HepG2 (cell line): Measurements from ENCODE around the gene FAM193A. TPM values are rescaled to one million over a fixed set of nuclear protein-coding genes. Genes with fewer than 3 reads are reported as not detected.

ENCODE experiments used
- ATAC-seq: fragments of 200-7000 bp; cut with Tn5 transposase; 3 replicates; pipeline ENCODE4 v1.9.1; 2020; ENCODE audit warnings: mild to moderate bottlenecking, moderate library complexity
- BruUV-seq: library from RNA; stranded (reverse); fragments of 400-500 nt; replicated peaks from 2 replicates; lab custom pipeline; 2021; lab: Mats Ljungman, UMichigan
- CTCF ChIA-PET: fragments of 300-600 bp; formaldehyde crosslinking; extraction: SDS; loops from one replicate; lab custom pipeline; 2021; ENCODE audit warnings: low total read pairs, inconsistent platforms, low intra/inter-chr PET ratio; lab: Yijun Ruan, JAX
- POLR2A ChIA-PET: fragments of 350-600 bp; sonication (Branson Sonifier 250); formaldehyde crosslinking; loops from one replicate; lab custom pipeline; 2020; ENCODE audit warnings: antibody characterized with exemption, inconsistent platforms; lab: Yijun Ruan, JAX
- DNase-seq: peaks from one replicate; pipeline ENCODE4 v3.0.0-alpha.2; 2015; ENCODE audit warnings: low spot score
- FAIRE-seq: peaks from 3 replicates; lab custom pipeline; 2011; peaks lifted over from hg19 to GRCh38; lab: Jason Lieb, UNC
- H2AFZ ChIP-seq: one replicate; pipeline ENCODE4 v1.6.1; 2011; ENCODE audit warnings: low read length, inconsistent platforms
- H3K27ac ChIP-seq: fragments of 300-600 bp; 3 replicates; pipeline ENCODE4 v1.8.0; 2011; ENCODE audit warnings: mixed run types, mild to moderate bottlenecking, mixed read lengths, low read length, inconsistent platforms; ENCODE audit not compliant: insufficient read depth; ENCODE audit errors: extremely low read length
- H3K27me3 ChIP-seq, 2 experiments: fragments of 200-600 bp in 1 of 2; 2 replicates in 1 of 2; 3 replicates in 1 of 2; pipeline versions ENCODE4 v1.6.0 to v1.8.0; 2011; ENCODE audit warnings: low read length in 2 of 2, mild to moderate bottlenecking in 2 of 2, moderate library complexity in 2 of 2, inconsistent platforms in 1 of 2; ENCODE audit not compliant: insufficient read depth in 2 of 2, control insufficient read depth in 1 of 2
- H3K36me3 ChIP-seq, 2 experiments: fragments of 200-600 bp in 1 of 2; replicated peaks in 1 of 2; 2 replicates in 1 of 2; 3 replicates in 1 of 2; pipeline versions ENCODE4 v1.5.1 to v1.8.0; 2011; ENCODE audit warnings: low read length in 2 of 2, inconsistent platforms in 1 of 2; ENCODE audit not compliant: insufficient read depth in 2 of 2, control insufficient read depth in 1 of 2
- H3K4me1 ChIP-seq: 2 replicates; pipeline ENCODE4 v1.5.1; 2012; ENCODE audit warnings: low read length, inconsistent platforms; ENCODE audit not compliant: insufficient read depth
- H3K4me2 ChIP-seq: 2 replicates; pipeline ENCODE4 v1.6.0; 2011; ENCODE audit warnings: low read depth, low read length, inconsistent platforms
- H3K4me3 ChIP-seq, 3 experiments: fragments of 200-600 bp in 1 of 3; sonication (generic), shearing (Covaris generic) in 1 of 3; replicated peaks in 1 of 3; 2 replicates each; pipeline ENCODE4 v1.5.1; 2011 to 2016; ENCODE audit warnings: low read length in 3 of 3, inconsistent platforms in 2 of 3, low read depth in 2 of 3, mild to moderate bottlenecking in 2 of 3, control low read depth in 1 of 3, mixed read lengths in 1 of 3; ENCODE audit not compliant: insufficient read depth in 1 of 3
- H3K79me2 ChIP-seq: one replicate; pipeline ENCODE4 v1.6.1; 2011; ENCODE audit warnings: low read length, inconsistent platforms; ENCODE audit not compliant: insufficient read depth
- H3K9ac ChIP-seq: 2 replicates; pipeline ENCODE4 v1.6.0; 2011; ENCODE audit warnings: mild to moderate bottlenecking, low read depth, low read length, inconsistent platforms; ENCODE audit not compliant: insufficient read depth
- H3K9me3 ChIP-seq: 2 replicates; pipeline ENCODE4 v1.5.1; 2012; ENCODE audit warnings: mild to moderate bottlenecking, low read length
- H4K20me1 ChIP-seq: 2 replicates; pipeline ENCODE4 v1.6.0; 2011; ENCODE audit warnings: inconsistent platforms, mild to moderate bottlenecking, low read length, moderate library complexity; ENCODE audit not compliant: insufficient read depth
- AGO2 ChIP-seq: fragments of 200-400 bp; formaldehyde crosslinking; optimal IDR thresholded peaks from 2 replicates; pipeline ENCODE3; 2017; ENCODE audit warnings: mild to moderate bottlenecking, low read depth, low read length, moderate library complexity
- EP300 ChIP-seq, 3 experiments: sonication (generic) in 1 of 3; formaldehyde crosslinking in 1 of 3; IDR thresholded peaks; 2 replicates each; pipeline versions ENCODE4 v1.5.1 to v1.6.1; 2011 to 2020; ENCODE audit warnings: low read depth in 2 of 3, low read length in 2 of 3, borderline replicate concordance in 1 of 3, improper control_type of control experiment in 1 of 3, mild to moderate bottlenecking in 1 of 3, missing genetic modification reagents in 1 of 3, moderate library complexity in 1 of 3
- FIP1L1 ChIP-seq: fragments of 200-400 bp; formaldehyde crosslinking; IDR thresholded peaks from 2 replicates; pipeline ENCODE4 v1.6.1; 2018; ENCODE audit warnings: low read depth, mild to moderate bottlenecking, low read length, moderate library complexity, borderline replicate concordance; ENCODE audit not compliant: insufficient read depth
- IRF2 ChIP-seq: IDR thresholded peaks from 2 replicates; pipeline ENCODE4 v1.6.1; 2018; ENCODE audit warnings: missing genetic modification reagents, missing compliant biosample characterization
- MIER3 ChIP-seq: IDR thresholded peaks from 2 replicates; pipeline ENCODE4 v1.6.1; 2016; ENCODE audit warnings: missing compliant biosample characterization, borderline replicate concordance
- NFE2L1 ChIP-seq: sonication (generic); formaldehyde crosslinking; IDR thresholded peaks from 2 replicates; pipeline ENCODE4 v1.4.0; 2020; ENCODE audit warnings: missing genetic modification reagents, mild to moderate bottlenecking, borderline replicate concordance
- POLR2AphosphoS5 ChIP-seq: IDR thresholded peaks from 2 replicates; pipeline ENCODE4 v1.6.1; 2012; ENCODE audit warnings: low read depth, low read length
- REPIN1 ChIP-seq: sonication (generic); formaldehyde crosslinking; IDR thresholded peaks from 2 replicates; pipeline ENCODE4 v1.8.0; 2022; ENCODE audit warnings: missing genetic modification reagents, low read depth, mild to moderate bottlenecking, borderline replicate concordance
- RORA ChIP-seq: sonication (generic); formaldehyde crosslinking; IDR thresholded peaks from 2 replicates; pipeline ENCODE4 v1.5.0; 2020; ENCODE audit warnings: mild to moderate bottlenecking, missing genetic modification reagents, moderate library complexity
- ZNF557 ChIP-seq: sonication (generic); formaldehyde crosslinking; IDR thresholded peaks from 2 replicates; pipeline ENCODE4 v1.4.0; 2020; ENCODE audit warnings: missing genetic modification reagents
- WGBS: methylation state at CpG from one replicate; pipeline ENCODE4 v1.1.6; 2017; ENCODE audit warnings: low lambda C conversion rate; 5-methylcytosine and 5-hydroxymethylcytosine counted together
- in situ Hi-C: cut with HindIII; loops from 2 replicates; pipeline ENCODE4 v1.10.0; 2017; ENCODE audit warnings: low pct_unique_long_range_greater_than_20kb; ENCODE audit not compliant: extremely low pct_ligation_motif_present
- intact Hi-C: fragments of 100-400 bp; cut with micrococcal nuclease; formaldehyde crosslinking; loops from one replicate; pipeline ENCODE4 v1.10.0; 2022; ENCODE audit not compliant: unreplicated experiment
- polyA plus RNA-seq, 8 experiments: library from polyadenylated mRNA; depleted of rRNA in 3 of 8; stranded (reverse) in 7 of 8; unstranded in 1 of 8; fragments of >200 nt; fragmentation: Illumina TruSeq in 4 of 8; extraction: Trizol in 4 of 8; gene quantifications; 2 replicates each; pipeline versions ENCODE4 v1.2.1 to v1.2.3, GENCODE V29; 2011 to 2016; ENCODE audit warnings: low read depth in 4 of 8, missing spikeins in 1 of 8, mixed read lengths in 1 of 8; ENCODE audit not compliant: insufficient read depth in 1 of 8
- total RNA-seq, 5 experiments: library from RNA; depleted of rRNA; stranded (reverse); fragments of >200 nt; fragmentation: Illumina TruSeq; extraction: Trizol; gene quantifications; 2 replicates each; pipeline ENCODE4 v1.2.3, GENCODE V29; 2016; ENCODE audit warnings: low read depth in 1 of 5

The FAM193A gene
- total and polyA plus RNA-seq, 2 of the 13 experiments (the other 11 are each of a cell fraction or from before 2014, with no cell fraction given) = 5.7 to 8.7 TPM

GRCh38 chr4:2744576-2745270 lies 208.3 kb downstream of the FAM193A start:
- Histone ChIP-seq H3K9ac (no peak overlapping the region), H2AFZ (no peak overlapping the region), H3K9me3 (no peaks in the 10 kb centered on the region), H3K79me2 (no peaks in the 10 kb centered on the region), H4K20me1 (no peaks in the 10 kb centered on the region), H3K4me2 (no peak overlapping the region), H3K4me1 (no peaks in the 10 kb centered on the region), H3K36me3 (peaks cover 21 to 53% of the 10 kb centered on the region in 2 experiments), H3K27me3 (no peaks in the 10 kb centered on the region), H3K27ac (no peak overlapping the region), H3K4me3 (no peak overlapping the region)
- no peak for FAIRE-seq
- no peak for ATAC-seq
- 92% methylated on average over 24 of the region's 28 CpGs for WGBS
- DNase-seq = no peak
- intact Hi-C loops (no loop called here), in situ Hi-C loops (no loop called here)
- CTCF ChIA-PET = no interaction called here
- no TSS peak for BruUV-seq
- TF ChIP-seq IRF2 (no peak), AGO2 (peak; percentile 29)
- POLR2A ChIA-PET = interaction anchor here (1.7 kb wide), 1 partner anchor 12 kb away, joined by 4 read pairs; no protein-coding TSS in a partner anchor

- Histone ChIP-seq H3K27ac (no peak overlapping the region), H4K20me1 (no peaks in the 10 kb centered on the region), H3K4me1 (no peaks in the 10 kb centered on the region), H3K79me2 (no peaks in the 10 kb centered on the region), H3K9me3 (no peaks in the 10 kb centered on the region), H3K4me3 (no peak overlapping the region), H3K9ac (no peak overlapping the region), H3K27me3 (no peaks in the 10 kb centered on the region), H2AFZ (no peak overlapping the region), H3K36me3 (peaks cover 21 to 53% of the 10 kb centered on the region in 2 experiments), H3K4me2 (no peak overlapping the region)
- POLR2A ChIA-PET = interaction anchor here (1.7 kb wide), 1 partner anchor 11 kb away, joined by 4 read pairs; no protein-coding TSS in a partner anchor
- FAIRE-seq (no peak), DNase-seq (no peak), ATAC-seq (no peak)
- intact Hi-C loops = no loop called here
- BruUV-seq = no TSS peak
- in situ Hi-C loops = no loop called here
- WGBS = 94% methylated on average over 5 of the region's 5 CpGs
- TF ChIP-seq ZNF557 (CRISPR knock-in tag) = no peak
- TF ChIP-seq MIER3 (CRISPR knock-in tag) = no peak
- no peak for TF ChIP-seq POLR2AphosphoS5
- no peak for TF ChIP-seq NFE2L1 (CRISPR knock-in tag)
- no peak for TF ChIP-seq FIP1L1
- no peak for TF ChIP-seq EP300 (IDR thresholded peaks at IDR 0.05; ENCODE audit: low read depth in 2 of 2, low read length in 2 of 2)
- TF ChIP-seq EP300 (CRISPR knock-in tag; IDR thresholded peaks at IDR 0.05; ENCODE audit: borderline replicate concordance) = no peak
- TF ChIP-seq RORA (CRISPR knock-in tag) = no peak
- no peak for TF ChIP-seq REPIN1
- CTCF ChIA-PET = no interaction called here
These were observed 209.1 kb downstream of the FAM193A start for GRCh38 chr4:2745516-2745915.
